Measurements from ENCODE around the gene CD14. TPM values are rescaled to one million over a fixed set of nuclear protein-coding genes. Genes with fewer than 3 reads are reported as not detected.

CD14 gene
- total RNA-seq, result 10 to 100 TPM in 2 of 4 donors, 1 to 10 TPM in 2; 3.3 to 16.0 (median 7.4) TPM

DNA sequence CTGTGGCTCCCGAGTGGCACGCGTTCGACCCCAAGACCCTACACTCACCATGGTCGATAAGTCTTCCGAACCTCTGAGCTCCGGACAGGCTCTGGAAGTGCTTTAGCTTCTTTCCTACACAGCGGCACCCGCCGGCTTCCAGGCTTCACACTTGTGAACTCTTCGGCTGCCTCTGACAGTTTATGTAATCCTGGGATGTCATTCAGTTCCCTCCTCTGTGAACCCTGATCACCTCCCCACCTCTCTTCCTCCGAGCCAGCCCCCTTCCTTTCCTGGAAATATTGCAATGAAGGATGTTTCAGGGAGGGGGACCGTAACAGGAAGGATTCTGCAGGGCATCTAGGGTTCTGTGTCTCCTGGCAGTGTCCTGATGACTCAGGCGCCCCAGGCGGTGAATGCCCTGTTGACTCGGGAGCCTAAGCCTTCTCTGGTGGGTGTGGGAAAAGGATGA is at the start of gene CD14:
Gene CD14 (minus strand): TSS at position 155 of the 451 bp plus-strand sequence. CDS start 104 bp downstream, at position 51.
- TF ChIP-seq POLR2A (IDR thresholded peaks at IDR 0.05), result no peak
- TF ChIP-seq, protein P1, sequence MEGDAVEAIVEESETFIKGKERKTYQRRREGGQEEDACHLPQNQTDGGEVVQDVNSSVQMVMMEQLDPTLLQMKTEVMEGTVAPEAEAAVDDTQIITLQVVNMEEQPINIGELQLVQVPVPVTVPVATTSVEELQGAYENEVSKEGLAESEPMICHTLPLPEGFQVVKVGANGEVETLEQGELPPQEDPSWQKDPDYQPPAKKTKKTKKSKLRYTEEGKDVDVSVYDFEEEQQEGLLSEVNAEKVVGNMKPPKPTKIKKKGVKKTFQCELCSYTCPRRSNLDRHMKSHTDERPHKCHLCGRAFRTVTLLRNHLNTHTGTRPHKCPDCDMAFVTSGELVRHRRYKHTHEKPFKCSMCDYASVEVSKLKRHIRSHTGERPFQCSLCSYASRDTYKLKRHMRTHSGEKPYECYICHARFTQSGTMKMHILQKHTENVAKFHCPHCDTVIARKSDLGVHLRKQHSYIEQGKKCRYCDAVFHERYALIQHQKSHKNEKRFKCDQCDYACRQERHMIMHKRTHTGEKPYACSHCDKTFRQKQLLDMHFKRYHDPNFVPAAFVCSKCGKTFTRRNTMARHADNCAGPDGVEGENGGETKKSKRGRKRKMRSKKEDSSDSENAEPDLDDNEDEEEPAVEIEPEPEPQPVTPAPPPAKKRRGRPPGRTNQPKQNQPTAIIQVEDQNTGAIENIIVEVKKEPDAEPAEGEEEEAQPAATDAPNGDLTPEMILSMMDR (IDR thresholded peaks at IDR 0.05), result peak in 3 of 6 experiments; percentile 6 to 13 (median 10)
- peak within 1 kb of the TSS; percentile 50 to 71 (median 60) for H3K4me3 ChIP-seq
- H3K27me3 ChIP-seq, result no peaks in the 10 kb centered on the region

DNA sequence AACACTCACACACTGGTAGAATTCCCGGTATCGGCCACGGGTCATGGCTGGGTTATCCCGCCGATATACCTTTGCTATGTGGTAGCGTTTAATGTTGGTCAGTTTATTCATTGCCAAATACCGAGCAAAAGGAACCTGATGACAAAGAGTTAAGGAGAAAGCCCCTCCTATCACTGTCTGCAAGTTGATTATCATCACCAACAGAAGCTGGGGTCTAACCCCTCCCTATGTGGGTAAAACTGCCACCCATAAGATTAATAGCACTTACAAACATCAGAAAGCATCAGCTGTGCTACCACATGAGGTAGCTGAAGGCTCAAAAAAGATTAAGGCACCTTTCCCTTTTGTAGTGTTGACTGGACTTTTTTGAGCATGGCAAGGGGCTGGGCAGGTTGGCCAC is 46.0 kb upstream of the CD14 start:
- no peak overlapping the region for H3K27ac ChIP-seq
- no peaks in the 10 kb centered on the region for H3K9me3 ChIP-seq
- no peak for TF ChIP-seq POLR2A (IDR thresholded peaks at IDR 0.05)
- TF ChIP-seq, protein P1 (IDR thresholded peaks at IDR 0.05), result no peak
- H3K36me3 ChIP-seq, result peaks cover 0 to 67% (median 0%) of the 10 kb centered on the region in 3 donors
- no peaks in the 10 kb centered on the region for H3K4me1 ChIP-seq
- no peak overlapping the region for H3K4me3 ChIP-seq
- no peak for DNase-seq
- H3K27me3 ChIP-seq, result no peaks in the 10 kb centered on the region

More for the DNA sequence above, at the start of gene CD14:
- Histone ChIP-seq H3K9me3 (no peaks in the 10 kb centered on the region), H3K4me1 (peaks cover 0 to 15% (median 4%) of the 10 kb centered on the region in 4 donors), H3K36me3 (no peaks in the 10 kb centered on the region), H3K27ac (peak within 1 kb of the TSS; percentile 42 to 74 (median 68))
- DNase-seq, result peak; percentile 26 to 77 (median 71)

DNA sequence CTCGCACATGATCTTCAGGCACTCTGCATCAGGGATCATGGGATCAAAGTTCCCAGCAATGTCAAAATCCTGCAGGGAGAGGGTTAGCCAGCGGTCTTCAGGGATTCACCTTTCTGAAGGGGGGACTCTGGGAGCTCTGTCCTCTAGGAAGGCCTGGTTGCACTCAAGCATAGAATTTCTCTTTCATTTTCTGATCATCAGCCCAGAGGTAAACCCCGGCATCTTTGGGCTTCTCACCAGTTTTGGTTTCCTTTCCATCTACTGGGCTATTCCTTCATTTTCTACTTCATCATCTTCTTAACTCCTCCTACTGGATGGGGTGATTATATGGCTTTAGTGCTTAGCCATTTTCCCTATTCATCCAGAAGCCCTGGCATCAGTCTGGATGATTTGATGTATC is 45.0 kb upstream of the CD14 start:
- no peaks in the 10 kb centered on the region for H3K4me1 ChIP-seq
- H3K36me3 ChIP-seq, result peaks cover 0 to 70% (median 0%) of the 10 kb centered on the region in 3 donors
- H3K27ac ChIP-seq, result no peak overlapping the region
- TF ChIP-seq POLR2A (IDR thresholded peaks at IDR 0.05), result no peak
- TF ChIP-seq, protein P1 (IDR thresholded peaks at IDR 0.05), result no peak
- no peaks in the 10 kb centered on the region for H3K27me3 ChIP-seq
- no peak for DNase-seq
- no peaks in the 10 kb centered on the region for H3K9me3 ChIP-seq
- no peak overlapping the region for H3K4me3 ChIP-seq

DNA sequence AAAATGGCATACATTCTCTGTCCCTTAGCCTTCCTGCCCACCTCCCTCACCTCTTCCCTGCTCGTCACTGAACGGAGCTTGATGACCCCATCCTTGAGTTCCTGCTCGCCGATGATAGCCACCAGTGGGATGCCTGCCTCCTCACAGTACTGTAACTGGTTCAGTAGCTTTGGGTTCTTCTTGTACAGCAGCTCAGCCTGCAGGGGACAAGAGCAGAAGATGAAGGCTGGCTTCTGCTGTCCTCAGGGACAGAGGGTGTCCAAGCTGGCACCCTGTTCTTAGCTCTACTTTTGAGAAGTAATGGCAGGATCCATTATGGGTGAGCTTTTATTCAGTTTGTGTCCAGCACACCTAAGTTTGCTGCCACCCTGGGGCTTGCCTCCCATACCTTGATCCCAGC is 41.7 kb upstream of the CD14 start:
- Histone ChIP-seq H3K4me3 (no peak overlapping the region), H3K36me3 (peaks cover 0 to 89% (median 0%) of the 10 kb centered on the region in 3 donors), H3K27ac (no peak overlapping the region), H3K27me3 (no peaks in the 10 kb centered on the region), H3K4me1 (no peaks in the 10 kb centered on the region), H3K9me3 (no peaks in the 10 kb centered on the region)
- DNase-seq, result no peak
- no peak for TF ChIP-seq POLR2A (IDR thresholded peaks at IDR 0.05)
- TF ChIP-seq, protein P1 (IDR thresholded peaks at IDR 0.05), result no peak

DNA sequence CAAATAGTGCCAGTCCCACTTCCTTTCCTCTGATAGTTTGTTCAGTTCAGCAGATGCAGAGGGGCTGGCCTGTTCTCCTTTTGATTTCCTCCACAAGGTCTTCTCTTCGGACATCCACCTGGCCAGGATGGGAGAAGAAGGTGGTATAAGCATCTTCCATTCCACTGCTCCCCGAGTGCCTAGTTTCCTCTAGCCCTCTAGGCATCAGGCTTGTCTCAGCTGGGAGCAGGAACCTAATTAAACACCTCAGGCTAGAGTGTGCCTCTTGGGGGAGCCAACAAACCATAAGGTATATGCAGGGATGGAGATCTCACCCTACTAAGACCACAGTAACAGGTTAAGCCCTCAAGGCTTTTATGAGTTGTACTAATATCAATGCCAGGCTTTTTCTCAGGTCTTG is 41.2 kb upstream of the CD14 start:
- Histone ChIP-seq H3K36me3 (peaks cover 0 to 89% (median 0%) of the 10 kb centered on the region in 3 donors), H3K27me3 (no peaks in the 10 kb centered on the region), H3K27ac (no peak overlapping the region), H3K9me3 (no peaks in the 10 kb centered on the region), H3K4me1 (no peaks in the 10 kb centered on the region), H3K4me3 (no peak overlapping the region)
- DNase-seq, result no peak
- TF ChIP-seq POLR2A (IDR thresholded peaks at IDR 0.05), result no peak
- TF ChIP-seq, protein P1 (IDR thresholded peaks at IDR 0.05), result no peak

All from Peyer's patch (tissue), 4 donors.